NCI-H1436 treated with DMSO at 0.1 percent for 48 hours (cell line): ENCODE results near the gene FAM110A.
"Not testable (repeated sequence)": the region's sequence is repeated elsewhere in the genome, so short reads cannot be mapped to it uniquely, and the experiment has no call there.

Source experiments
- DNase-seq: peaks from one replicate; lab custom pipeline; 2025; lab: John Stamatoyannopoulos, UW

Gene FAM110A

DNA sequence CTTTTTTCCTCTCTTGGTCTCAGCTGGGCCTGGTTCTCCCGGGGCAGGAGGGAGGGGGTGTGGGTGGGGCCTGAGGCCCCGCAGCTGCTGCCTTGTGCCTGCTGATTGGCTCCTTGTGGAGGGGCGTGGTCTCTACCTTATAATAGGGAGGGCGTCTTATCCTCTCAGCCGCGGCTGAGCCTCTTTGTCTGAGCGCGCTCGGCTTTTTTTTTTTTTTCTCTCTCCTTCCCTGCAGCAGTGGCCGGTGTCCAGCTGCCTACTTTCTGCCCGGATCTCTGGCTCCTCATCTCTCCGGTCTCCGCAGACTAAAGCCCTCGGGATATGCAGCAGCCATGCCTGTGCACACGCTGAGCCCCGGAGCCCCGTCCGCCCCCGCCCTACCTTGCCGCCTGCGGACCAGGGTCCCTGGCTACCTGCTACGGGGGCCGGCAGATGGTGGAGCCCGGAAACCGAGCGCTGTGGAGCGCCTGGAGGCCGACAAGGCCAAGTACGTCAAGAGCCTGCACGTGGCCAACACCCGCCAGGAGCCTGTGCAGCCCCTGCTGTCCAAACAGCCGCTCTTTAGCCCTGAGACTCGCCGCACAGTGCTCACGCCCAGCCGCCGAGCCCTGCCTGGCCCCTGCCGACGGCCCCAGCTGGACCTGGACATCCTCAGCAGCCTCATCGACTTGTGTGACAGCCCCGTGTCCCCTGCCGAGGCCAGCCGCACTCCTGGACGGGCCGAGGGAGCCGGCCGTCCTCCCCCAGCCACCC lies 11.1 kb downstream of the FAM110A start:
- DNase-seq = peak; percentile 70

DNA sequence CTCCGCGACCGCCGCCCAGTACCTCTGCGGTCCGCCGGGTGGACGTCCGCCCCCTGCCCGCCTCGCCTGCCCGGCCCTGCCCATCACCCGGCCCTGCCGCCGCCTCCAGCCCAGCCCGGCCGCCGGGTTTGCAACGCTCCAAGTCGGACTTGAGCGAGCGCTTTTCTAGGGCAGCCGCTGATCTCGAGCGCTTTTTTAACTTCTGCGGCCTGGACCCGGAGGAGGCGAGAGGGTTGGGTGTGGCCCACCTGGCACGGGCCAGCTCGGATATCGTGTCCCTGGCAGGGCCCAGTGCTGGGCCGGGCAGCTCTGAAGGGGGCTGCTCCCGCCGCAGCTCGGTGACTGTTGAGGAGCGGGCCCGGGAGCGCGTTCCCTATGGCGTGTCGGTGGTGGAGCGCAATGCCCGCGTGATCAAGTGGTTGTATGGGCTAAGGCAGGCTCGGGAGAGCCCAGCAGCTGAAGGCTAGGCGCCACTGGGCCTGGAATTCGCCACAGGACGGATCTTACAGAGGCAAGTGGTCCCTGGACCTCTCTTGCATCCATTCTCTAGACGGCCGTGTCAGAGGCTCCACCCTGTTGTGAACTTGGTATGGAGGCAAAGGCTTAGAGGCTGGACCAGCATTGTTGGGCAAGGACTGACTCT lies 11.8 kb downstream of the FAM110A start:
- no peak for DNase-seq

DNA sequence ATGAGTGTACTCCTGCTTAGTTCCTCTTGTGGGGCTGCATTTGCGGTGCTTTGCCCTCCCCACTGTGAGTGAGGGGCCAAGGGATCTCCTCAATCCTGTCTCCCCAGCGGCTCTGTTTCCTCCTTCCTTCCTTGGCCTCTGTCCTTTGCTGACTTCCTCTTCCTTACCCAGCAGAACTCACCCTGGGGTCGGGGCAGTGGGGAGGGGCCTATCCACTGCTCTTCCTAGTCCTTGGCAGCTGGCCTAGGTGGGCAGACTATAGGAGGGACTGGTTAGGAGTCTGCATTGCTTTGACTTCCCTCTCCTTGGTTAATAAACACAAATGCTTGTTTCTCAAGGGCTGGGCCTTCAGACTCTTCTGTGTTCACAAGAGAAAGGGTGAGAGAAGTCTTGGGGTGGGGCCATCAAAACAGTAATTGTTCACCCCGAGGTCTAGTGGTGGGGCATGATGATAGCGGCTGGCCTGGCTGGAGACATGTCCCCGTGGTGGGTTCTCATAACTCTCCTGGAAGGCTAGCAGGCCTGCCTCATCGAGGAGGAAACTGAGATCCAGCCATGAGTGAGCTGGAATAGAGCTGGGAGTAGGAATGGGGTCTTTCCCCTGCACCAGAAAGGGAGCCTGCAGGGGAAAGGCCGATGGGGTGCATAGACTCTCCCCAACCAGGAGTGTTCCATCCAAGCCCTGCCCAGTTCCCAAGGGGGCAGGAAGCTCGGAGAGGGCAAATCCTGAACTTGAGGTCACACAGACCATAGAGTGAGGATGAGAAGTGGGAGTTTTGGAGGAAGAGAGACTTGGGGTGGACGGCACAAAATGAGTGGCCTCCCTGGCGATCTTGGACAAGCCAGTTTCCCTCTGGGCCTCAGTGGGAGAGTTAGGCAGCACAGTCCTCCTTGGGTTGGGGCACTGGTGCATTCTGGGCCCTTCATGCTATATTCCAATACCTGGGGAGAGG lies 12.7 kb downstream of the FAM110A start:
- DNase-seq = no peak

DNA sequence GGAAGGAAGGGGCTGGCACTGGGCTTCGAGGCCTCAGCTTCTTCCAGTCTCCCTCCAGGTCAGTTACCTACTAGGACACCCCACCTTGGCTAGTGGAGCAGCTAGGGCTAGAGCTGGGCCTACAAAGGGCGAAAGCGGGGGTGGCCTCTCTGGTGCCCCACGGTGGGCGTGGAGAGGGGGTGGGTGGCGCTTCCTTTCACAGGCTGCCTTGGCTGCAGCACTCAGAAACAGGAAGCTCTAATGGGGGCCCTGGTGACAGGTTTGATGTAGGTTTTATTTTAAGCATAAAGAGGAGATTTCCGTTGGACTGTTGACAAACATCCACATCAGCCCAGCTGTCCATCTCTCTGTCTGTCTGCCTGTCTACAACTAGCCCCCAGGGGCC lies 13.4 kb downstream of the FAM110A start:
- no peak for DNase-seq

GRCh38 chr20:848193-848592 lies 14.7 kb downstream of the FAM110A start:
- DNase-seq = no peak

- not testable (repeated sequence) for DNase-seq
Observed at GRCh38 chr20:848731-849130, 15.2 kb downstream of the FAM110A start.

- DNase-seq = no peak
Observed at GRCh38 chr20:853406-853996, 20.0 kb downstream of the FAM110A start.

DNA sequence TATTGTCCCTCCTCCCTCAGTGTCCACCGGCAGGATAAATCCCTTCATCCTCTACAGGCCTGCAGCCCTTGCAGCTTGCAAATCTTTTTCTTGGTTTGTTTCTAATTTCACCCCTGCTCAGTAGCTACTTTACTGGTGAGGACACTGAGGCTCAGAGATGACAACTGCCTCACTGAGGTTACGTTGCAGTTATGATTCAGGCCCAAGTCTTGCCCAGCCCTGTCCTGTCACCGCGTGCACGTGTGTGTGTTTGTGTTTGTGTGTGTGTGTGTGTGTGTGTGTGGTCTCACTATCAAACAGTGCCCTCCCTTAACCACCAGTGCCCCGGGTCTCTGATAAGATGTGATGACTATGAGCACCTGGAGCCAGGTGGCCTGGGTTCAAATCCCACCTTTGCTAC lies 21.1 kb downstream of the FAM110A start:
- DNase-seq = no peak

GRCh38 chr20:855466-856360 lies 22.2 kb downstream of the FAM110A start:
- no peak for DNase-seq

GRCh38 chr20:856361-856775 lies 22.9 kb downstream of the FAM110A start:
- DNase-seq = no peak

DNA sequence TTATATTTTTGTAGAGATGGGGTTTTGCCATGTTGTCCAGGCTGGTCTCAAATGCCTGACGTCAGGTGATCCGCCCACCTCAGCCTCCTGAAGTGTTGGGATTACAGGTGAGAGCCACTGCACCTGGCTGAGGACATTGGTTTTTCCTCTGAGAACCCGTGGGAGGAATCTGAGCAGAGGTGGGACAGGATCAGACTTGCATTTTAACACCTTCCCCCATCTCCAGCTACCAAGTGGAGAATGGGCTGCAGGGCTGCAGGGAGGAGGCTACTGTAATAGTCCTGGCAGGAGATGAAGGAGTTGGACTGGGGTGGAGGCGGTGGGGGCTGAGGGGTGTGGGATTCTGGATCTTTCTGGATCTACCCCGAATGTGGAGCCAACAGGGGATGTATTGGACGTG lies 24.5 kb downstream of the FAM110A start:
- DNase-seq = no peak

- no peak for DNase-seq
Observed at GRCh38 chr20:859751-860231, 26.3 kb downstream of the FAM110A start.

GRCh38 chr20:860891-861290 lies 27.4 kb downstream of the FAM110A start:
- no peak for DNase-seq

GRCh38 chr20:865440-865839 lies 31.9 kb downstream of the FAM110A start:
- DNase-seq = no peak

DNA sequence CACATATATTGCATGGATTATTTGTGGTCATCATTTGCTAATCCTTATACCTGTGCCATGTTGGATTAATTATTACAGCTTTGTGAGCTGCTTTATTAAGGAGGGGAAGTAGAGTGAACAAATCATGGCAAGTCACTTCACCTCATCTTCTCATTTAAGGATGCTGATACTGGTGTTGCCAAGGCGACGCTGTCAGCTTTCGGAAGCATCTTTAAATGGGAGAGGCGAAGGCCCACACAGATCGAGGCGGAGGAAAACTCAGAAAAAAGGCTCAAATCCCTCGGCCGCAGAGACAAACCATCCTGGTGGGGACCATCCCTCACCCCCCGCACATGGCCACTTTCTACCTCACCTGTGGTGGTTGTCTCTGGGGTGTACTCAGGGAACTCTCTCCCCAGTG lies 34.8 kb downstream of the FAM110A start:
- DNase-seq = no peak

DNA sequence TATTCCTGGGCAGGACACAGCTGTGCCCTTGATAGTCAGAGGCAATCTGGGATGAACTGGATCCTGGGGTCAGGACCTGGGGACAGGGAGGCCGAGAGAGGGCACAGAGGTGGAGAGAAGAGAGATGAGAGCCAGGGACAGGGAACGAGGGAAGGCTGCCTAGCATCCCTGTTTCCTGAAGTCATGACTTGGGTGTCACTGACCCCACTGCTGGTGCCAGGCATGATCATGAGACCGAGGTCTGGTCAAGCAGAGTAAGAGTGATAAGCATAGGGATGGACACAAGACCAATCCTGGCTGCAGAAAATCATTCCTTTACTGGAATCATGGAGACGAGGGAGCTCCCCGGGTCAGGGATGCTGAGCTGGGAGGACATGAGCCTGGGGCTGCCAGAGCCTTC lies 36.1 kb downstream of the FAM110A start:
- DNase-seq = no peak

GRCh38 chr20:870758-871157 lies 37.2 kb downstream of the FAM110A start:
- DNase-seq = no peak

- no peak for DNase-seq
Observed at GRCh38 chr20:871436-871835, 37.9 kb downstream of the FAM110A start.

GRCh38 chr20:871948-872347 lies 38.4 kb downstream of the FAM110A start:
- no peak for DNase-seq

DNA sequence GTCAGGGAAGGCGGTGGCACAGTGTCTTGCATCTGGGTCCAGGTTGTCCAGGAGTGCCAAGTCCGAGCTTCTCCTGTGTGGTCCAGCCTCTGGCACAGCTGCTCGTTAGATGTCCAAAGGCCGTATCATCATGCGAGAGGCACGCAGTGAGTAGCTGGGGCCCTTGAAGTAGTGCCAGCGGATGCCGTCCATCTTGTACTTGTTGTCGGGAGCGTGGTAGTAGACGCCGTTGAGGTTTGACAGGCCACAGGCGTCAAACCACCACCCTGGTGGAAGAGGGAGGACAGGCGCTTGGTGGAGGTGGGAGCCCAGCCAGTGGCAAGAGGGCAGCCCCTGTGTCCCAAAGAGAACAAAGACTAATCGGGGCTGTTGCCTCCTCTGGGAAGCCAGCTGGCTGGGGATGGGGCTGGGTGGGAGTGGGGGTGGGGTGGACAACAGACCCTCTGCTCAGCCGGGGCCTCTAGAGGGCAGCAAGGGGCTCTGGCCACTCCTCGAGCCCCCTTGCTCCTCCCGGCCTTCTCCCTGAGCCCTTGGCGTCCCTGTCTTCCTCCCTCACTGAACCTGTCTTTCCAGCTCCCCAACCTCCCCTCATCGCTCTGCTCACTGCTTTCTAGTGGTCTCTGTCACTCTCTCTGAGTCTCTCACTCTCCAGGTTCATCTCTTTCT lies 39.5 kb downstream of the FAM110A start:
- DNase-seq = no peak
